ENCODE data around the gene LRRC36.

DNA sequence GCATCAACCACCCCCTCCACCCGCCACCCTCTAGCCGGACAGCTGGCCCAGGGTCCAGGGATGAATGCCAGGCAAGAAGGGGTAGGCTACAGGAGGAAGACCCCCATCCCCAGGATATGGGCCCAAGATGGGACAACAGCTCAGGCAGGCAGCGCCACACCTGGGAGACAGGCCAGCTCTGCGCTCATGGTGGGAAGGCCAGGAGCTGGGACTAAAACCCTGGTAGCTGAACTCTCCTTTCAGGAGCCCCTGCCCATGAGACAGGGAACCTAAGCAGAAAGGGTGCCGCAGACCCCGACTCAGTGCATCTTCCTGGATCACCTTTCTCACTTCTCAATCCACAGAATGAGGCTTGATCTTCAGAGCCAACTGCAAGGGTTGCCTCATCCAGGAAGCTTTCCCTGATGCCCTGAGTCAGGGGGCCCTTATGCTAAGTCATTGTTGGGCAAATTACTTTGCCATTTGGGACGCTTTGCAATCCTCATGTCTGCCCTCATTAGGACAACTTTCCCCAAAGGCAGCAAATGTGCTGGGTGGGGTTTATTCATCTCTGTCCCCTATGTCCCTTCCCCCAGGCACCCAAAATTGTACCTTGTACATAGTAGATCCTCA lies 80.7 kb downstream of the LRRC36 start:
- TF ChIP-seq CTCF (optimal IDR thresholded peaks at IDR 0.05 in 1 of 3, IDR thresholded peaks at IDR 0.05 in 1 of 3, conservative IDR thresholded peaks at IDR 0.05 in 1 of 3; ENCODE audit: extremely low read depth in 1 of 3, insufficient read depth in 2 of 3, low read length in 3 of 3) (no peak), EZH2 (IDR thresholded peaks at IDR 0.05; ENCODE audit: low read length) (no peak)

Data from keratinocyte (primary cell).